ENCODE data around the gene TEX11. TPM values are rescaled to one million over a fixed set of nuclear protein-coding genes. Genes with fewer than 3 reads are reported as not detected.
"Not testable (repeated sequence)": the region's sequence is repeated elsewhere in the genome, so short reads cannot be mapped to it uniquely, and the experiment has no call there.

Gene TEX11
- total RNA-seq, 1 donor: not detected

DNA sequence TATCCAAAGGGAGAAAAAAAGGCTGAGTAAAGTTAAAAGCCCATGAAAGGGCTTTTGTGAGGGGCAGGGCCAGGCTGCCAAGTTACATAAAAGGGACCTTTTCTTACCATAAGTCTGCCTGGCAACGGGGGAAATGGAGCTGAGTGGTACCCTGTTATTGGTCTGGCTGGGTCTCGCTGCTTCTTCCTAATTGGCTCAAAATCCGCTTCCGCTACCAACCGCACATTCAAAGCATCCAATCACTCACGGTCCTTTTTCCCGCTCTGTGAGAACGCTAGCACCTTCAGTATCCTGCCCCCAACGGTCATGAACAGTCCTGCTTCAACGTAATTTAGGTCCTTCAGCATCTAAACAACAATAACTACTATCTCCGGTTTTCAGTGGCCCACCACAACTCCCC lies 611 bp downstream of the TEX11 start:
- no peak overlapping the region for H3K4me3 ChIP-seq (ENCODE audit: low read depth, low read length)
- no peak for DNase-seq (ENCODE audit: low read depth)
- TF ChIP-seq CTCF (IDR thresholded peaks at IDR 0.05; ENCODE audit: insufficient read depth, low read depth, low read length): no peak

DNA sequence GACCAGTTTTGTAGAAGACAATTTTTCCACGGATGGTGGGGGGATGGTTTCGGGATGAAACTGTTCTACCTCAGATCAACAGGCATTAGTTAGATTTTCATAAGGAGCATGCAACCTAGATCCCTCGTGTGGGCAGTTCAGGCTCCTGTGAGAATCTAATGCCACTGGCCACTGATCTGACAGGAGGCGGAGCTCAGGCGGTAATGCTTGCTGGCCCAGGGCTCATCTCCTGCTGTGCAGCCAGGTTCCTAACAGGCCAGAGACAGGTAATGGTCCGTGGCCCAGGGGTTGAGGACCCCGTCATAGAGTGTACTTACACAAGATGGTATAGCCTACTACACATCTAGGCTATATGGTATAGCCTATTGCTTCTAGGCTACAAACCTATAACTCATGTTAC lies 7.0 kb downstream of the TEX11 start:
- DNase-seq (ENCODE audit: low read depth): no peak
- H3K4me3 ChIP-seq (ENCODE audit: low read depth, low read length): no peak overlapping the region
- no peak for TF ChIP-seq CTCF (IDR thresholded peaks at IDR 0.05; ENCODE audit: insufficient read depth, low read depth, low read length)

DNA sequence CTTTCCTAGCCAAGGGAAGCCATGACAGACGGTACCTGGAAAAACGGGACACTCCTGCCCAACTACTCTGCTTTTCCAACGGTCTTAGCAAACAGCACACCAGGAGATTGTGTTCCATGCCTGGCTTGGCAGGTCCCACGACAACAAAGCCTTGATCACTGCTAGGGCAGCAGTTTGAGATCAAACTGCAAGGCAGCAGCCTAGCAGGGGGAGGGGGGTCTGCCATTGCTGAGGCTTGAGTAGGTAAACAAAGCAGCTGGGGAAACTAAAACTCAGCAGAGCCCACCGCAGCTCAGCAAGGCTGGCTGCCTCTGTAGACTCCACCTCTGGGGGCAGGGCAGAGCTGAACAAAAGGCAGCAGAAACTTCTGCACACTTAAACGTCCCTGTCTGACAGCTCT lies 18.1 kb downstream of the TEX11 start:
- DNase-seq (ENCODE audit: low read depth); H3K4me3 ChIP-seq (ENCODE audit: low read depth, low read length): not testable (repeated sequence)

DNA sequence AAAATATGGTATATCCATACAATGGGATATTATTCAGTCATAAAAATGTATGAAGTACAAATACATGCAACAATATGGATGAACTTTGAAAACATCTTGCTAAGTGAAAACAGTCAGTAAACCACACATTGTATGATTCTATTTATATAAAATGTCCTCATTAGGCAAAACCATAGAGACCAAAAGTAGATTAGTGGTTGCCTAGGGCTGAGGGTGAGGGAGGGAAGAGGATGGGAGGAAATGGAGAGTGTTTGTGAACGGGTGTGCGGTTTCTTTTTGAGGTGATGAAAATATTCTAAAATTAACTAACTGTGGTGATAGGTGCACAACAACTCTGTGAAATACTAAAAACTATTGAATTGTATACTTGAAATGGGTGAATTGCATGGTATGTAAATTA lies 29.6 kb downstream of the TEX11 start:
- no peak overlapping the region for H3K4me3 ChIP-seq (ENCODE audit: low read depth, low read length)
- DNase-seq (ENCODE audit: low read depth): no peak
- TF ChIP-seq CTCF (IDR thresholded peaks at IDR 0.05; ENCODE audit: insufficient read depth, low read depth, low read length): no peak

- DNase-seq (ENCODE audit: low read depth): no peak
- no peak overlapping the region for H3K4me3 ChIP-seq (ENCODE audit: low read depth, low read length)
- no peak for TF ChIP-seq CTCF (IDR thresholded peaks at IDR 0.05; ENCODE audit: insufficient read depth, low read depth, low read length)
These were observed 56.2 kb downstream of the TEX11 start for GRCh38 chrX:70852294-70852693.

GRCh38 chrX:70844081-70844480 lies 64.4 kb downstream of the TEX11 start:
- not testable (repeated sequence) for DNase-seq (ENCODE audit: low read depth); H3K4me3 ChIP-seq (ENCODE audit: low read depth, low read length)

DNA sequence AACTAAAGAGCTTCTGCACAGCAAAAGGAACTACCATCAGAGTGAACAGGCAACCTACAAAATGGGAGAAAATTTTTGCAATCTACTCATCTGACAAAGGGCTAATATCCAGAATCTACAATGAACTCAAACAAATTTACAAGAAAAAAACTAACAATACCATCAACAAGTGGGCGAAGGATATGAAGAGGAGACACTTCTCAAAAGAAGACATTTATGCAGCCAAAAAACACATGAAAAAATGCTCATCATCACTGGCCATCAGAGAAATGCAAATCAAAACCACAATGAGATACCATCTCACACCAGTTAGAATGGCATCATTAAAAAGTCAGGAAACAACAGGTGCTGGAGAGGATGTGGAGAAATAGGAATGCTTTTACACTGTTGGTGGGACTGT lies 64.9 kb downstream of the TEX11 start:
- not testable (repeated sequence) for DNase-seq (ENCODE audit: low read depth); H3K4me3 ChIP-seq (ENCODE audit: low read depth, low read length)

GRCh38 chrX:70834589-70834988 lies 73.9 kb downstream of the TEX11 start:
- no peak for DNase-seq (ENCODE audit: low read depth)
- no peak for TF ChIP-seq CTCF (IDR thresholded peaks at IDR 0.05; ENCODE audit: insufficient read depth, low read depth, low read length)
- H3K4me3 ChIP-seq (ENCODE audit: low read depth, low read length): no peak overlapping the region

GRCh38 chrX:70826715-70827114 lies 81.8 kb downstream of the TEX11 start:
- H3K4me3 ChIP-seq (ENCODE audit: low read depth, low read length): no peak overlapping the region
- peak; percentile 1 for DNase-seq (ENCODE audit: low read depth)
- no peak for TF ChIP-seq CTCF (IDR thresholded peaks at IDR 0.05; ENCODE audit: insufficient read depth, low read depth, low read length)

Data from fibroblast of villous mesenchyme (primary cell).